Measurements from ENCODE around the gene ADAMTS13.
A peak's percentile ranks its signal among the peaks of the same experiment; 100 is the strongest.

ADAMTS13 gene

GRCh38 chr9:133474215-133474614 lies 52.0 kb downstream of the ADAMTS13 start:
- Mint-ChIP-seq H3K9me3 (no peaks in the 10 kb centered on the region), H3K27ac (peak overlapping the region; percentile 40), H3K4me3 (no peak overlapping the region), H3K4me1 (ENCODE audit: low read depth) (peaks cover 2% of the 10 kb centered on the region), H3K36me3 (ENCODE audit: low read depth) (peaks cover 10% of the 10 kb centered on the region), H3K27me3 (no peaks in the 10 kb centered on the region)
- DNase-seq = no peak

- Mint-ChIP-seq H3K27ac (no peak overlapping the region), H3K36me3 (ENCODE audit: low read depth) (peaks cover 10% of the 10 kb centered on the region), H3K9me3 (no peaks in the 10 kb centered on the region), H3K4me3 (no peak overlapping the region), H3K4me1 (ENCODE audit: low read depth) (peaks cover 7% of the 10 kb centered on the region), H3K27me3 (no peaks in the 10 kb centered on the region)
- DNase-seq = no peak
Measured at GRCh38 chr9:133474853-133475252, 52.7 kb downstream of the ADAMTS13 start.

DNA sequence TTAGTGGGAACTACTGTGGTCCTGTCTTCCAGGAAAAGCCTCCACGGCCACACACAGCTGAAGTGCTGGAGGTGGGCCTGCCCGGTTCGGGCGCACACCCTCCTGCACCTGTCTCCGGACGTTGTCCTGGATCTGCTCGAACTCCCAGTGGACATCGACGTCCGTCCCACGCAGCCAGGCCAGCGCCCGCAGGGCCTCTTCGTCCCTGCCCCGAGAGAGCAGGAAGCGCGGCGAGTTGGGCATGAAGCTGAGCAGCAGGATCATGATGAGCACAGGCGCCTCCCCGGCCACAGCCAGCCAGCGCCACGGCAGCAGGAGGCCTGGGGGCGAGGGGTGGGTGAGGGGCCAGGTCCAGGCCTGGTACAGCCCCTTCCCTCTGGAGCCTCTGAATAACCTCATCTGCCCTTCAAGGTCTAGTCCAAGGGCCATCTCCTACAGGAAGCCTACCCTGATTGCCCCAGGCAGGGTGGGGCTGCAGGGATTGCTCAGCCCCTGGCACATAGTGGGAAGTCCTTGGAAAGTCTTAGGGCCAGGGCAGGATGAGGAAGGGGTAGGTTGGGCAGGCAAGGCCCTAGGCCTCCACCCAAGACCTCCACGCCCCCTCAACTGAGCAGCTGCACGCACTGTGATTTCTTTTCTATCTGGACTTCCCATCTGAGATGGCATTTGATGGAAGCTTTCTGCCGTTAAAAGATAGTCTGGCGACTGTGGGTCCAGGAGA lies 53.3 kb downstream of the ADAMTS13 start:
- H3K4me3 Mint-ChIP-seq = no peak overlapping the region
- H3K27ac Mint-ChIP-seq = no peak overlapping the region
- peaks cover 10% of the 10 kb centered on the region for H3K36me3 Mint-ChIP-seq (ENCODE audit: low read depth)

DNA sequence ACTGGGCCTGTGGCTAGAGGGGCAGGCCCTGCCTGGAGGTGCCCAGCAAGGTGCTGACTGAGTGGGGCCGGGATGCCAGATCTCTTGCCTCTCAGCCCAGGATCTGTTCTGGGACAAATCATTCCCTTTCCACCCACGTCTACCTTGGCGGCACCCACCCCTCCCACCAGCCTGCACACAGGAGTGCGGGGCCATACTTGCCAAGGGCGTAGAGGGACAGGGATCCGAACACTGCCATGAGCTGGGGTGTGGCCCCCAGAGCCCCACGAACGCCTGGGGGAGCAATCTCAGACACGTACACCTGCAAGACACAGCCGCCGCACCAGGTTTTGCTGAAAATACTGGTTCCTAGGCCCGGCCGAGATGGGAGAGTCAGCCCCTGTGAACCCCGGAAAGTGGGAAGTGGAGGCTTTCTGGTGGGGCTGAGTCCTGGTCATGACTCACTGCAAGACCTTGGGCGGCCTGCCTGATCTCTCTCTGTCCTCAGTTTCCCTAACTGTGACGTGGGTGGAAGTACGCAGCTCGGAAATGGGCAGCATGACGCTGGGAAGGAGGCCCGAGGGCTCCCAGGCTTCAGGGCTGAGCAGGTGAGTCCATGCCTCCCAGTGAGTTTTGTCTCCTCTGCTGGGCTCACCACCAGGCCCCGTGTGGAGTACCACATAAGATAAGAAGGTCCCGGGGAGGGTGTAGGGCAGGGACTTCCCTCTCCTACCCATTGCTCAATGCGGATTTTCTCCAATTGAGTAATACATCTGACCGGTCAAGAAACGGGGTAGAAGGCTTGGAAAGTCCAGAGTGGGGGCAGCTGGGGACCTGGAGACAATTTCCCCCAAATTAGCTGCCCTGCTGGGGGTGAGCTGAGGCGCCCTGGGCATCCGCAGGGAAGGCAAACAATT lies 54.1 kb downstream of the ADAMTS13 start:
- no peaks in the 10 kb centered on the region for H3K27me3 Mint-ChIP-seq
- DNase-seq = no peak
- no peak overlapping the region for H3K4me3 Mint-ChIP-seq
- H3K9me3 Mint-ChIP-seq = no peaks in the 10 kb centered on the region
- peaks cover 10% of the 10 kb centered on the region for H3K36me3 Mint-ChIP-seq (ENCODE audit: low read depth)
- H3K4me1 Mint-ChIP-seq (ENCODE audit: low read depth) = peaks cover 9% of the 10 kb centered on the region
- no peak overlapping the region for H3K27ac Mint-ChIP-seq

More for the DNA sequence above, 53.3 kb downstream of the ADAMTS13 start:
- peaks cover 9% of the 10 kb centered on the region for H3K4me1 Mint-ChIP-seq (ENCODE audit: low read depth)
- H3K27me3 Mint-ChIP-seq = no peaks in the 10 kb centered on the region
- DNase-seq = no peak
- H3K9me3 Mint-ChIP-seq = no peaks in the 10 kb centered on the region

DNA sequence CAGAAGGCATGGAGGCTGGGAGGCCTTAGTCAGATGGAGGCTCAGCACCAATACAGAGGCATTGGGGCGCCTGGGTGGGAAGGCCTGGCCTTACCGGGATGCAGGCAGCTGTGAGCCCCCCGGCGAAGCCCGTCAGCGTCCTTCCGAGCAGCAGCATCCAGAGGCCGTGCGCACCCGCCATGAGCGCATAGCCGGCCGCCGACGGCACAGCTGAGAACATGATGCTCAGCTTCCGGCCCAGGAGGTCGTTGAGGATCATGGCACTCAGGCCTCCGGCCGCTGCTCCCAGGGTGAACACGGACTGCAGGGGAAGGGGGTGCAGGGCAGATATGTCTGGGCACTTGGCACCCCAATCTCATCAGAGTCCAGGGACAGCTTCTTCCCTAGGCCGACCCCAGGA lies 54.8 kb downstream of the ADAMTS13 start:
- Mint-ChIP-seq H3K4me3 (no peak overlapping the region), H3K27ac (no peak overlapping the region), H3K36me3 (ENCODE audit: low read depth) (peaks cover 10% of the 10 kb centered on the region)

GRCh38 chr9:133477461-133477860 lies 55.3 kb downstream of the ADAMTS13 start:
- peaks cover 10% of the 10 kb centered on the region for H3K36me3 Mint-ChIP-seq (ENCODE audit: low read depth)

More for the DNA sequence above, 54.8 kb downstream of the ADAMTS13 start:
- H3K9me3 Mint-ChIP-seq = no peaks in the 10 kb centered on the region
- no peaks in the 10 kb centered on the region for H3K27me3 Mint-ChIP-seq
- DNase-seq = no peak
- H3K4me1 Mint-ChIP-seq (ENCODE audit: low read depth) = peaks cover 9% of the 10 kb centered on the region

DNA sequence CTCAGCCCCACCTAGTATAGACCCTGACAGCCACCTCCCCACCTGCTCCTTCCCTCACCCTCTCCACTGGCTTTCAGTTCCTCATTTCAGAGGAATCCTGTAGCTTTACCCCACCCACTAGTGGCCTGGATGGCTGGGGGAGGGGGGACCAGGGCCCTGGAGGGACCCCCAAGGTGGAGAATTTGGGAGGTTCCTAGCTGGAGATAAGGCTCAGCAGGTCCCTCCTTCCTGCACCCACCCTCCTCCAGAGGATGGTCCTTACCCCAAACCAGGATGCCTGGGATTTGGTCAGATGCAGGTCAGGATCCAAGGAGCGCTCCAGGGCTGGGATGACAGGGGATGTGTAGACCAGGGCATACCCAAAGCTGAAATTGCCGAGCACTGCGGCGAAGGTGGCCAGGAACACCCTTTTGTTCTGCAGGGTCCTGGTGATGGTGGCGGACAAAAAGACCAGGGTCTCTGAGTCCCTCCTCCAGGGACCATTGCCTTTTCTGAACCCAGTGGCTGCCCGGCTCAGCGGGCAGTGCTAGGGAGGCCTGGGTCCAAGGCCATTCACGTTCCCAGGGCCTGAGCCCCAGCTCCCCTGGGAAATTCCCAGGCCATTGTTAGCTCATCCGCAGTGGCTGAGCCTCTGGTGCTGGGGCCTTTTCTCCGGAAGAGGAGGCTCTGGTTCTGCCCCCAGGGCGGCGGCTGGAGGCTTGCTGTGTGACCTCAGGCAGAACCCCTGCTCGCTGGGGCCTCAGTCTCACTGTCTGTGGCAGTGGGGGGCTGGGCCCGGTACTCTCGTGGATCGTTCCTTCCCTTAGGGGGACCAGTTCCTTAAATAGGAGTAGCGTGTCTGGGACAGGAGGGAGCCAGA lies 56.1 kb downstream of the ADAMTS13 start:
- Mint-ChIP-seq H3K27ac (peak overlapping the region; percentile 50), H3K4me1 (ENCODE audit: low read depth) (peaks cover 9% of the 10 kb centered on the region), H3K27me3 (no peaks in the 10 kb centered on the region), H3K36me3 (ENCODE audit: low read depth) (peaks cover 8% of the 10 kb centered on the region), H3K9me3 (no peaks in the 10 kb centered on the region), H3K4me3 (peak overlapping the region; percentile 77)
- no peak for DNase-seq

More at GRCh38 chr9:133477461-133477860, 55.3 kb downstream of the ADAMTS13 start:
- H3K9me3 Mint-ChIP-seq = no peaks in the 10 kb centered on the region
- no peak overlapping the region for H3K27ac Mint-ChIP-seq
- no peaks in the 10 kb centered on the region for H3K27me3 Mint-ChIP-seq
- H3K4me1 Mint-ChIP-seq (ENCODE audit: low read depth) = peaks cover 9% of the 10 kb centered on the region
- no peak for DNase-seq
- H3K4me3 Mint-ChIP-seq = peak overlapping the region; percentile 77

GRCh38 chr9:133478851-133479711 lies 56.9 kb downstream of the ADAMTS13 start, which contains the start of gene SLC2A6:
TSS of gene SLC2A6 (minus strand) at chr9:133479099. CDS start at chr9:133479059, 40 bp downstream.
- no peaks in the 10 kb centered on the region for H3K9me3 Mint-ChIP-seq
- H3K4me3 Mint-ChIP-seq = peak within 1 kb of the TSS; percentile 77
- peaks cover 7% of the 10 kb centered on the region for H3K36me3 Mint-ChIP-seq (ENCODE audit: low read depth)
- H3K27me3 Mint-ChIP-seq = no peaks in the 10 kb centered on the region
- peak; percentile 88 for DNase-seq
- H3K4me1 Mint-ChIP-seq (ENCODE audit: low read depth) = peaks cover 9% of the 10 kb centered on the region
- peak within 1 kb of the TSS; percentile 59 for H3K27ac Mint-ChIP-seq

DNA sequence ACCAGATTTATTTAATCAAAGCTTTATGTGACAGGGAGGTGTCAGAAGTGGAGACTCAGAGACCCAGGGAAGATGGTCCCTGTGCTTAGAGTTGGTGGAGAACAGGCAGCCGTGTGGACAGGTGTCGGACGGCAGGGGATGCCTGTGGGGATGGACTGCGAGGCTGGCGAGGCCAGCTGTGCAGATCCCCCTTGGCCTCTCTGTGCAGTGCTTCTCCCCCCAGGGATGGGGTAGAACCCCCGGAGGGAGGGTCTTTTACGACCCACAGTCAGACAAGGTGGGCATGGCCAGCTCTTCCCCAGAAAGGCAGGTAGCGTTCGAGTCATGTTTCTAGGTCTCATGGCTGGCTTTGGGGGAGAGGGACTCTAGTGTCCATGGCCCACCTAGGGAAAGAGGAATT lies 61.4 kb downstream of the ADAMTS13 start:
- Mint-ChIP-seq H3K9me3 (no peaks in the 10 kb centered on the region), H3K36me3 (ENCODE audit: low read depth) (no peaks in the 10 kb centered on the region), H3K27me3 (no peaks in the 10 kb centered on the region), H3K4me3 (no peak overlapping the region), H3K27ac (no peak overlapping the region), H3K4me1 (ENCODE audit: low read depth) (peaks cover 11% of the 10 kb centered on the region)
- DNase-seq = no peak

- H3K27ac Mint-ChIP-seq = no peak overlapping the region
- no peak for DNase-seq
- H3K36me3 Mint-ChIP-seq (ENCODE audit: low read depth) = no peaks in the 10 kb centered on the region
- H3K27me3 Mint-ChIP-seq = peaks cover under 1% of the 10 kb centered on the region
- no peak overlapping the region for H3K4me3 Mint-ChIP-seq
- peaks cover 6% of the 10 kb centered on the region for H3K4me1 Mint-ChIP-seq (ENCODE audit: low read depth)
- H3K9me3 Mint-ChIP-seq = no peaks in the 10 kb centered on the region
Measured at GRCh38 chr9:133484671-133485437, 62.7 kb downstream of the ADAMTS13 start.

DNA sequence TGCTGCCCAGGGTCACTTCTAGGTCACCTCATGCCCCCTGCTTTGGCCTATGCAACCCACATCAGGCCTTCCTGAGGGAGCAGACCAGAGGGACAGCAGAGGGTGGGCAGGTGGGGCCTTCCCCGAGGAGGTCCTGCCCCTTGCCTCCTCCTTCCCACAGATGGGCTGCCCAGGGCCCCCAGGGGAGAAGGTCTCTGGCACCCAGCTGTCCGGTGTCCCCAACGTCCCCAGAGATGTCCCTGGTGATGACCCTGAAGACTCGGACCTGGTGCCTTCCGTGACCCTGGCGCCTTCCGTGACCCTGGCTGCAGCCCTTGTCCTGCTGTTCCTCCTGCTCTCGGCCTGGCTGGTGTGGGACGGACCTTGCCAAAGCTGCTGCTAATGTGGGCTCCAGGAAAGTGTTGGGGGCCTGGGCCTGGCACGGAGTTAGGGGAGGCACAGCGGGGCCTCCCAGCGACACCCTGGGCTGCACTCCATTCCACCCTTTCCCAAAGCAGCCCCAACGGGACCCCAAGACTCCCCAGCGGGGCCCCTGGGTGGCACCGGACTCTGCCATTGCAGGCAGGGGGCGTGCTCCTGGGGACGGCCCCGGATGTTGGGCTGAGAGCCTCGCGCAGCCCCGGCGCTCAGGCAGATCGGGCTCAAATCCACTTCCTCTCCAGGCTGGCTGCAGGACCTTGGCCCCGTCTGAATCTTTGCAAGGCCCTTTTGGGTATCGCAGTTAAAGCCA lies 63.5 kb downstream of the ADAMTS13 start:
- H3K36me3 Mint-ChIP-seq (ENCODE audit: low read depth) = no peaks in the 10 kb centered on the region
- peaks cover 4% of the 10 kb centered on the region for H3K4me1 Mint-ChIP-seq (ENCODE audit: low read depth)
- no peak for DNase-seq
- H3K4me3 Mint-ChIP-seq = no peak overlapping the region
- peaks cover 4% of the 10 kb centered on the region for H3K27me3 Mint-ChIP-seq
- no peaks in the 10 kb centered on the region for H3K9me3 Mint-ChIP-seq
- H3K27ac Mint-ChIP-seq = peak overlapping the region; percentile 50

- H3K36me3 Mint-ChIP-seq (ENCODE audit: low read depth) = no peaks in the 10 kb centered on the region
- peaks cover 4% of the 10 kb centered on the region for H3K27me3 Mint-ChIP-seq
- H3K4me1 Mint-ChIP-seq (ENCODE audit: low read depth) = peaks cover 4% of the 10 kb centered on the region
- no peaks in the 10 kb centered on the region for H3K9me3 Mint-ChIP-seq
- no peak for DNase-seq
- no peak overlapping the region for H3K4me3 Mint-ChIP-seq
- H3K27ac Mint-ChIP-seq = no peak overlapping the region
Measured at GRCh38 chr9:133487331-133487725, 65.2 kb downstream of the ADAMTS13 start.

Measured in activated T-cell treated with anti-CD3 and anti-CD28 coated beads, Interleukin-2, amount 50 U/mL, for 24 hours (primary cell).